OCI-LY1 (cell line): Measurements from ENCODE around the gene AMT.

Experiments used
- CTCF ChIP-seq: fragments of 200-600 bp; sonication (generic), shearing (Covaris generic); IDR thresholded peaks from 2 replicates; pipeline ENCODE4 v1.5.1; 2017; ENCODE audit warnings: mild to moderate bottlenecking, antibody characterized with exemption, low read length, moderate library complexity, mixed read lengths
- EZH2 ChIP-seq: fragments of 200-600 bp; sonication (generic), shearing (Covaris generic); IDR thresholded peaks from 2 replicates; pipeline ENCODE4 v1.8.0; 2017; ENCODE audit warnings: borderline replicate concordance, mixed run types, mild to moderate bottlenecking, antibody characterized with exemption, low read length, moderate library complexity, mixed read lengths

- TF ChIP-seq CTCF (no peak), EZH2 (no peak)
These were observed 2.5 kb upstream of the AMT start for GRCh38 chr3:49424816-49425215.
